Activated CD8-positive, alpha-beta memory T cell treated with anti-CD3 and anti-CD28 coated beads for 24 hours (primary cell): ENCODE data around the gene PIK3R1.
"Not testable (repeated sequence)": the region's sequence is repeated elsewhere in the genome, so short reads cannot be mapped to it uniquely, and the experiment has no call there.

ENCODE experiments used
- DNase-seq: peaks from one replicate; pipeline ENCODE4 v3.0.0-alpha.2; 2020

PIK3R1 gene

DNA sequence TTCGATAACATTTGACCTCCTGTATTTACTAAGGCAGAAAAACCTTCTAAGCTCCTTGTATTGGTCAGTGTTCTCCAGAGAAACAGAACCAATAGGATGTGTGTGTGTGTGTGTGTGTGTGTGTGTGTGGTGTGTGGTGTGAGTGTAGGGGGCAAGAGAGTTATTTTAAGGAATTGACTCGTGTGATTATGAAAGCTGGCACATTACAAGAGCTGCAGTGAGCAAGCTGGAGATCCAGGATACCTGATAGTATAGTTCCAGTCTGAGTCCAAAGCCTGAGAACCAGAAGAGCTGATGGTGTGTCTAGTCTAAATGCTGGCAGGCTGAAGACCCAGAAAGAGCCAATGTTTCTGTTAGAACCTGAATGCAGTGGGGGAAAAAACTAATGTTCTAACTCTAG, 21.2 kb upstream of the PIK3R1 start:
- no peak for DNase-seq

DNA sequence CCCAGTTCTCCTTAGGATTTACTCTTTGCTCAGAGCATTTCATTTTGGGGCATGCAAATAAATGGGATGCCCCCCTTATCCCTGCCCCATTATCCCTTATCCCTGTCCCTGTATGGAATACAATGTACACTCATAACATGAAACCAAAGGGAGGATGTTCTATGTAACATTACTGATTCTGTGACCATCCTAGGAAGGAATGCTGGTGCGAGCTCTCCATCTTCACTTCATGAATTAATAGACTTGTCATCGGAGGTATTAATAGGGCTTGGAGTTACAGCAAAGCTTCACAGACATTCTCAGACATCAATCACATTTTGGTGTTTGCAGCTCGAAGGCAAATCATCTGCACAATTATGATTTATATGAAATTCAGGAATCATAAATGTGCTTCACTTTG, 20.4 kb upstream of the PIK3R1 start:
- DNase-seq, result no peak

DNA sequence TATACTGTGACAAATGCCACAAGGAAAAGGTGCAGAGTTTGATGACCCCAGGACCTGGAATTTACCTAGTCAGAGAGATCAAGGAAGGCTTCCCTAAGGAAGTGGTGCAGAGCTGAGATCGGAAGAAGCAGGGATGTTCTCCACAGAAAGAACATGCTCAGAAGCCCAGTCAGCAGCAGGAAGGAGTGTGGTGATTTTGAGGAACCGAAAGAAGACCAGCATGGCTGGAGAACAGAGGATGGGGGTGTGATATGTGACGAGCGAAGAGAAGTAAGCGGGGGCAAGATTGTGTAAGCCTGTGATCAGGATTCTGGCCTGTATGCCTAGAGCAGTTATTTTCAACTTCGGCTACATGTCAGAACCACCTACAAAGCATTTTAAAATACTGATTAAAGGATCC, 18.7 kb upstream of the PIK3R1 start:
- DNase-seq, result no peak

DNA sequence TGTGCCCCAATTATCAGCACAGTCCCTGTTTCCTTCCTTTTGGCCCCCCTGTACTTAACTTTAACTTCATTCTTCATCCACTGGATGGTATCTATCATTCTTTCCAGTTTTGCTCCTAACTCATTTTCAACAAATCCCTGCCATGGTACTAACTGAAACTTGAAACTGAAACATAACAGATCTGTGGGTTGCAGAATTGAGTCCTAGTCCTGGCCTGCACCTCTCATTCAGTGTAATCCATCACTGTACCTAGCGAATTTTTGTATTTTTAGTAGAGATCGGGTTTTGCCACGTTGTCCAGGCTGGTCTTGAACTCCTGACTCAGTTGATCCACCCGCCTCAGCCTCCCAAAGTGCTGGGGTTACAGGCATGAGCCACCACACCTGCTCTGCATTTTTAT, 15.3 kb upstream of the PIK3R1 start:
- no peak for DNase-seq

DNA sequence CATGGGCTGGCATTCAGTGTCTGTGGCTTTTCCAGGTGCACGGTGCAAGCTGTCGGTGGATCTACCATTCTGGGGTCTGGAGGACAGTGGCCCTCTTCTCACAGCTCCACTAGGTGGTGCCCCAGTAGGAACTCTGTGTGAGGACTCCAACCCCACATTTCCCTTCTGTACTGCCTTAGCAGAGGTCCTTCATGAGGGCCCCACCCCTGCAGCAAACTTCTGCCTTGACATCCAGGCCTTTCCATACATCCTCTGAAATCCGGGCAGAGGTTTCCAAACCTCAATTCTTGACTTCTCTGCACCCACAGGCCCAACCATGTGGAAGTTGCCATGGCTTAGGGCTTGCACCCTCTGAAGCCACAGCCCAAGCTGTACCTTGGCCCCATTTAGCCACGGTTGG, 4.9 kb upstream of the PIK3R1 start:
- DNase-seq, result not testable (repeated sequence)

DNA sequence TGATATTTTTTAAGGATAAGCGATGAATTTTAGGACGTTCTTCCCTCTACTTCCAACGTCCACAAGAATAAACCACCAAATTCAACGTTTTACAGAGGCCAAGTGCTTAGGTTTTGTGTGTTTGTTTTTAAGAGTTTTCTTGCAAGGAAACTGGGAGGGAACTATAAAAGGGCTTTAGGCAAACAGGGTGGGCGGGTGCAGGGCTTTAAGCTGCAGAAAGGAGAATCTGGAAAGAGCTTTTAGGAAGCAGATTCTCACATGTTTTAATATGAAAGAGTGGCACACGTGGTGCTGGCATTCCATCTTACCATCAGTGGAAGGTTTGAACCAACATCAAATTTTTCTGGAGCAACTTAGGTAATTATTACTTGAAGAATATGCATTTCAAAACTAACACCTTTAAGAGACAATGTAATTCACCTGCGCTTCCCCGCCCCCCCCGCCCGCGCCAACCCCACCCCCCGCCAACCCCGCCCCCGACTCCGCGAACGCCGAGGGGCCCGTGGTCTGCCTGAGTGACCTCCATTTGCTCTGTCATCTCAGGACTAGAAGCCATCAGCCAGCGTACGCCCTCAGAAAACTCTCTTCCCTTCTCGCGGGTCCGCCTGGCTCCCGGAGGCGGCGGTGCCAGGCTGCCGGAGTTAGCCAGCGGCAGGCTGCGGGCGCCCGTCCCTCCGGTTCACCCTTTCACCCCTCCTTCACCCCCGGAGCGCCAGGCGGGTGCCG, 911 bp upstream of the PIK3R1 start:
- DNase-seq, result peak; percentile 59

- DNase-seq, result no peak
Measured at GRCh38 chr5:68215898-68216244, 315 bp downstream of the PIK3R1 start.

DNA sequence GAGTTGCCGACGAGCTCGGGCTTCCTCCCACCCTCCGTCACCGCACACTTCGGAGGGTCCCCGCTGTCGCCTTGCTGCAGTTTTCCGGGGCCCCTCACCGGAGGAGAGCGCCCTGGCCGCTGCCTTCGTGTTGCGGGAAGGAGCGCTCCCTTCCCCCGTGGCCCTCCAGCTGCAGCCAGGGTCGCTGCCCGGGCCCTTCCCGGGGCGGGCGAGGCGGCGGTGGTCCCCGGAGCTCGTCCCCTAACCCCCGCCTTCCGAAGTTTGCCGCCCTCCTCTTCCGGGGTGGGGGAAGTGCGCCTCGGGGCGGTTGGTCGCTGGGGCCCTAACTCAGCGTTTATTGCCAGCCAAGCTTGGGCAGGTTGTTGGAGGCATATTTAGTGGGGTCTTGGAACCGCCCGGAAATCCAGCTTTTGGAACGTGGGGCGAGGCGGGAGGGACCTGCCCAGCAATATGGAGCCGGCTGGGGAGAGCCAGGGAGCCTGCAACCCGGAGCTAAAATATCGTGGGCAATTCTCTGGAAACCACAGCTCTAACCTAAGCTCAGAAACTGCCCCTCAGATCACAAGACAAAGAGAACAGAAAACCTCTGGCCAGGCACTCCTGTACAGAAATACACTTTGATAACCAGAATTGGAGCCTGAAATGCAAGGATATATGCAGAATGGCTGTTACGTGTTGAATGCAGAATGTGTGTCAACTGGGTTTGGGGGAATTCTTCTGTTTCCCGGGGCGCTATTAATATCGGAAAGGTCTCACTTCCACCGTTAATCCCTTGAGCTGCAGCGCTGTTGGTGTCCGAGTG, 890 bp downstream of the PIK3R1 start:
- peak; percentile 85 for DNase-seq

DNA sequence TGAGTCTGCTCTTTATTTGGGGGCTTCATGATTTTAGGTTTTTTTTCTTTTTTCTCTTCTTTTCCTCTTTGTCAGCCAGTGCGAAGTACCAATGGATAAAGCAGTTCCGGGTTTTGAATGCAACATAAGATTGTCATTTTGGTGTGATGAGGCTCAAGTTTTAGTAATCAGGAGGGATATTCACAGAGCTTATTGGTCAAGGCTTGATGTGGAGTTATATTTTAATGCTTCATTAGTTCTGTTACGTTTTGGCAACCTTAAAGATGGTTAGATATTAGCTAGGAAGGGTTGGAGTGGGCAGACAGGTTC, 1.4 kb downstream of the PIK3R1 start:
- no peak for DNase-seq

DNA sequence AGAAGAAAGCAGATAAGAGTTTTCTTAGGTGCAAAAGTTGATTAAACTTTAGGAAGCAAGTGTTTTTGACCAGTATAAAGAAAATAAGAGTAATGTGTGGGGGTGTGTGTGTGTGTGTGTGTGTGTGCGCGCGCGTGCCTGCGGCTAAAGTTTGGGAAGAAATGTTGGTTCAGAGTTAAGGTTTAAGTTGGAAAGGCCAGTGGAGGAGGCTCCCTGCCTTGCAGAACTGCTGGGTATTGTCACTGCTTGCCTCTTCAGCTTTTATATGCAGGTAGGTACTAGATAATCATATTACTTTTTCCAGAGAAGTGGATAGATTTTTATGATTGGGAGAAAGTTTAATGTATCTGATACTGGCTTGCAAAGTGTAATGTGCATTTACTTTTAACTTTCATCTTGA, 2.0 kb downstream of the PIK3R1 start:
- no peak for DNase-seq

- no peak for DNase-seq
Measured at GRCh38 chr5:68219161-68219816, 3.7 kb downstream of the PIK3R1 start.

- DNase-seq, result no peak
Measured at GRCh38 chr5:68220260-68220659, 4.7 kb downstream of the PIK3R1 start.

DNA sequence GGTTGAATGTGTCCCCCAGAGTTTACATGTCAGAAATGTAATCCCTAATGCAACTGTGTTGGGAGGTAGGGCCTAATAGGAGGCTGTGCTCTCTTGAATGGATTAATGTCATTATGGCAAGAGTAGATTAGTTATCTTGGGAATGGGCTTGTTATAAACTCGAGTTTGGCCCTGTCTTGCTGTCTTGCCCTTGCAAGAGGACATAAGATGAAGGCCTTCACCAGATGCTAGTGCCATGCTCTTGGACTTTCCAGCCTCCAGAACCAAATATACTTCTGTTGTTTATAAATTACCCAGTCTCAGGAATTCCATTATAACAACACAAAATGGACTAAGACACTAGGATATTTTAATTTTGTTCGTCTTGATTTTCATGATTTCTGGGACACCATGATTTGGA, 5.4 kb downstream of the PIK3R1 start:
- no peak for DNase-seq

- DNase-seq, result no peak
Measured at GRCh38 chr5:68221488-68221887, 5.9 kb downstream of the PIK3R1 start.

- DNase-seq, result no peak
Measured at GRCh38 chr5:68222310-68222709, 6.8 kb downstream of the PIK3R1 start.

DNA sequence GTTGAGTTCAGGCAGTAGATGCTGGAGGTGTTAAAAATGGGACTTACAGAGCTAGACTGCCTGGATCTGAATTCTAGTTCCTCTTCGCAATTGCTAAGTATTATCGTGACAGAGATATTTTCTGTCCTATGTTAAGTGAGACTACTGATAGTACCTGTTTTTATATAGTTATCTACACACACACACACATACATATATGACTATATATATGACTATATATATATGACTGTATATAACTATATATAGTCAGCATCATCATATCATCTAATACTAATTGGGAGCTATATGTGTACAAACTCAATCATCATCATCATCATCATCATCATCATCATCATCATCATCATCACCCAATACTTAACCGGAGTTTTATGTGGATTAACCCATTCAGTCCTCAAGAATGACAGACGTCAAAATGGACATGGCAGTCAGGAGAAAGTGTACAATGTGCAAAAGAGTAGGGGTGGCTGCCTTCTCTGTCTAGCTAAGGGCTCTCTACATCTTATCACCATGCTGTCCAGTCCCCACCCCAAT, 7.3 kb downstream of the PIK3R1 start:
- no peak for DNase-seq

- DNase-seq, result no peak
Measured at GRCh38 chr5:68223904-68224303, 8.3 kb downstream of the PIK3R1 start.

- DNase-seq, result no peak
Measured at GRCh38 chr5:68224509-68225187, 9.1 kb downstream of the PIK3R1 start.

- DNase-seq, result no peak
Measured at GRCh38 chr5:68225188-68225910, 9.8 kb downstream of the PIK3R1 start.

- DNase-seq, result no peak
Measured at GRCh38 chr5:68225911-68226545, 10.5 kb downstream of the PIK3R1 start.

DNA sequence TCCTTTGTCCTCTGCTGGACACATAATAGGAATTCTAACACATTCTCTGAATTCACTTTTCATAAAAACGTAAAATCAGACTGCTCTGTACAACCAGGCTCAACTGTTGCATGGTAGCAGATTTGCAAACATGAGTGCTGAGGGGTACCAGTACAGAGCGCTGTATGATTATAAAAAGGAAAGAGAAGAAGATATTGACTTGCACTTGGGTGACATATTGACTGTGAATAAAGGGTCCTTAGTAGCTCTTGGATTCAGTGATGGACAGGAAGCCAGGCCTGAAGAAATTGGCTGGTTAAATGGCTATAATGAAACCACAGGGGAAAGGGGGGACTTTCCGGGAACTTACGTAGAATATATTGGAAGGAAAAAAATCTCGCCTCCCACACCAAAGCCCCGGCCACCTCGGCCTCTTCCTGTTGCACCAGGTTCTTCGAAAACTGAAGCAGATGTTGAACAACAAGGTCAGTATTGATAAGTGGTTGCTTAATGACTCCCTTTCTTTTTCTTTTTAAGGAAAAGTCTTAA, 11.1 kb downstream of the PIK3R1 start:
- DNase-seq, result no peak
